Transverse colon (tissue), 4 donors: ENCODE measurements around the gene CADM2.

Source experiments
- CTCF ChIP-seq, 5 experiments: fragments of 200-600 bp in 3 of 5; fragments of 450-650 bp in 2 of 5; sonication (generic) in 3 of 5; IDR thresholded peaks; 1 replicate in 2 of 5; 2 replicates in 3 of 5; pipeline ENCODE4 v1.5.1; 2016 to 2017; ENCODE audit warnings: antibody characterized with exemption in 5 of 5, inconsistent platforms in 3 of 5, mild to moderate bottlenecking in 2 of 5, moderate library complexity in 1 of 5
- EP300 ChIP-seq: sonication (generic); formaldehyde crosslinking; IDR thresholded peaks from one replicate; pipeline ENCODE4 v1.6.1; 2017; ENCODE audit warnings: antibody characterized with exemption, low read depth
- POLR2A ChIP-seq: fragments of 450-650 bp; IDR thresholded peaks from one replicate; pipeline ENCODE4 v1.6.1; 2016; ENCODE audit warnings: antibody characterized with exemption, mild to moderate bottlenecking, moderate library complexity
- POLR2AphosphoS5 ChIP-seq, 3 donors: sonication (generic); formaldehyde crosslinking; IDR thresholded peaks; one replicate each; pipeline ENCODE4 v1.6.1; 2016; ENCODE audit warnings: antibody characterized with exemption in 3 of 3

GRCh38 chr3:85603378-85603777 is 644.6 kb downstream of the CADM2 start:
- TF ChIP-seq CTCF (IDR thresholded peaks at IDR 0.05) = no peak
- TF ChIP-seq POLR2A = no peak
- TF ChIP-seq POLR2AphosphoS5 (IDR thresholded peaks at IDR 0.05) = no peak
- no peak for TF ChIP-seq EP300
